Measurements from ENCODE around the gene HOXC9. TPM values are rescaled to one million over a fixed set of nuclear protein-coding genes. Genes with fewer than 3 reads are reported as not detected.

HOXC9 gene
- total and polyA plus RNA-seq, 2 of the 4 experiments (the other 2 are of a cell fraction), result 0.26 TPM; not detected in 1

GRCh38 chr12:54032627-54033100, 32.7 kb downstream of the HOXC9 start, which contains the start of gene HOXC5:
Gene HOXC5, plus strand, starts transcription at chr12:54033050. Its CDS starts 73 bp downstream, at chr12:54033123.
- H2AK5ac ChIP-seq (ENCODE audit: low read depth, low read length), result no peak within 1 kb of the TSS
- no peaks in the 10 kb centered on the region for H4K20me1 ChIP-seq (ENCODE audit: insufficient read depth, low read length)
- no peak within 1 kb of the TSS for H2BK5ac ChIP-seq (ENCODE audit: low read depth, low read length, poor library complexity, severe bottlenecking)
- peaks cover 11% of the 10 kb centered on the region for H3K9me3 ChIP-seq (ENCODE audit: control insufficient read depth, insufficient read depth, low read length)
- ATAC-seq (ENCODE audit: low read depth) (0 out of 2 replicates have a peak, but pooled peaks have one; percentile 48), DNase-seq (peak; percentile 38)
- no peak within 1 kb of the TSS for H4K5ac ChIP-seq (ENCODE audit: low read depth, low read length)
- no peaks in the 10 kb centered on the region for H3K79me1 ChIP-seq (ENCODE audit: low read depth in 1 of 2, low read length in 2 of 2)
- H3K4ac ChIP-seq (ENCODE audit: low read depth, low read length), result no peak within 1 kb of the TSS
- POLR2A ChIA-PET (ENCODE audit: unreplicated experiment), result no interaction called here
- no peaks in the 10 kb centered on the region for H3K4me1 ChIP-seq (ENCODE audit: control insufficient read depth, insufficient read depth, low read length)
- peaks cover 77% of the 10 kb centered on the region for H3K27me3 ChIP-seq (ENCODE audit: control insufficient read depth, insufficient read depth, low read length)
- in situ Hi-C loops (cut with MboI; ENCODE audit: low sequenced_read_pairs) (no loop called here), intact Hi-C loops (cut with micrococcal nuclease) (no loop called here), dilution Hi-C loops (cut with HindIII; ENCODE audit: low sequenced_read_pairs, unreplicated experiment) (no loop called here)
- H4K91ac ChIP-seq (ENCODE audit: insufficient read depth, low read depth, low read length), result no peak within 1 kb of the TSS
- no peak within 1 kb of the TSS for H3K18ac ChIP-seq (ENCODE audit: low read depth, low read length)
- H2BK120ac ChIP-seq (ENCODE audit: low read depth, low read length), result no peak within 1 kb of the TSS
- H3K9ac ChIP-seq (ENCODE audit: low read depth, low read length), result no peak within 1 kb of the TSS
- H2AFZ ChIP-seq (replicated peaks; ENCODE audit: low read length, poor library complexity), result no peak within 1 kb of the TSS
- CTCF ChIA-PET, result interaction anchor here (0.6 to 1.0 kb wide), 12 partner anchors 11 to 813 kb away, joined by 3 to 11 read pairs (median 4); partner anchors contain the start of gene SMUG1
- no peak within 1 kb of the TSS for H2AK9ac ChIP-seq (replicated peaks; ENCODE audit: low read depth, low read length, poor library complexity)
- H3K36me3 ChIP-seq (ENCODE audit: control insufficient read depth, insufficient read depth, low read length), result no peaks in the 10 kb centered on the region
- no peak within 1 kb of the TSS for H3K4me2 ChIP-seq (ENCODE audit: low read depth, low read length)
- H2BK20ac ChIP-seq (ENCODE audit: low read depth, low read length), result no peak within 1 kb of the TSS
- H3K23ac ChIP-seq (ENCODE audit: low read depth, low read length), result no peak within 1 kb of the TSS
- H4K8ac ChIP-seq (ENCODE audit: low read depth in 2 of 2, low read length in 2 of 2), result no peak within 1 kb of the TSS
- no peak within 1 kb of the TSS; the same call in 1 of the 2 replicates for H3K4me3 ChIP-seq (ENCODE audit: insufficient read depth, low read depth, low read length)
- no peak within 1 kb of the TSS for H3K27ac ChIP-seq (ENCODE audit: insufficient read depth, low read length)
- WGBS, 2 experiments (ENCODE audit: extremely low coverage in 2 of 2, insufficient read length in 1 of 2), result 0% methylated on average over 2 of the region's 12 CpGs; no CpG with 5 or more reads in 1 of the 2 experiments
- H2BK15ac ChIP-seq (ENCODE audit: low read depth, low read length), result no peak within 1 kb of the TSS; the same call in 2 of the 3 replicates
- no peak within 1 kb of the TSS for H3K14ac ChIP-seq (replicated peaks; ENCODE audit: low read depth, low read length)
- H3K56ac ChIP-seq (ENCODE audit: extremely low read depth, insufficient read depth, low read length), result no peak within 1 kb of the TSS
- no peaks in the 10 kb centered on the region for H3K9me1 ChIP-seq (ENCODE audit: insufficient read depth, low read length)
- no TSS peak for BruUV-seq (replicated peaks)
- TF ChIP-seq CTCF (conservative IDR thresholded peaks at IDR 0.05; ENCODE audit: low read depth, low read length) (peak; percentile 71), RAD21 (IDR thresholded peaks at IDR 0.05; ENCODE audit: low read length) (peak; percentile 70), RCOR1 (IDR thresholded peaks at IDR 0.05; ENCODE audit: insufficient replicate concordance, low read length) (no peak), USF2 (IDR thresholded peaks at IDR 0.05; ENCODE audit: low read depth, low read length) (peak; percentile 61; the same call in 1 of the 2 replicates), CHD1 (IDR thresholded peaks at IDR 0.05; ENCODE audit: low read depth, low read length) (no peak), SMC3 (IDR thresholded peaks at IDR 0.05; ENCODE audit: low read depth, low read length) (peak; percentile 56)
